Astrocyte of the spinal cord (primary cell): Measurements from ENCODE around the gene MCM5.

ENCODE experiments used
- DNase-seq: peaks from one replicate; pipeline ENCODE4 v3.0.0; 2011; ENCODE audit warnings: low read depth, low spot score
- H3K4me3 ChIP-seq: 2 replicates; pipeline ENCODE4 v1.5.1; 2011; ENCODE audit warnings: low read depth, mild to moderate bottlenecking, low read length, moderate library complexity
- in situ Hi-C: cut with HindIII; loops from 2 replicates; pipeline ENCODE4 v1.10.0; 2017; ENCODE audit warnings: low sequenced_read_pairs
- TF ChIP-seq, protein P1 (sequence below): IDR thresholded peaks from 2 replicates; pipeline ENCODE4 v1.5.1; 2012; ENCODE audit warnings: low read depth, mild to moderate bottlenecking, low read length, inconsistent platforms

Gene MCM5

GRCh38 chr22:35377735-35378134 lies 22.2 kb upstream of the MCM5 start:
- DNase-seq = no peak
- TF ChIP-seq, protein P1, sequence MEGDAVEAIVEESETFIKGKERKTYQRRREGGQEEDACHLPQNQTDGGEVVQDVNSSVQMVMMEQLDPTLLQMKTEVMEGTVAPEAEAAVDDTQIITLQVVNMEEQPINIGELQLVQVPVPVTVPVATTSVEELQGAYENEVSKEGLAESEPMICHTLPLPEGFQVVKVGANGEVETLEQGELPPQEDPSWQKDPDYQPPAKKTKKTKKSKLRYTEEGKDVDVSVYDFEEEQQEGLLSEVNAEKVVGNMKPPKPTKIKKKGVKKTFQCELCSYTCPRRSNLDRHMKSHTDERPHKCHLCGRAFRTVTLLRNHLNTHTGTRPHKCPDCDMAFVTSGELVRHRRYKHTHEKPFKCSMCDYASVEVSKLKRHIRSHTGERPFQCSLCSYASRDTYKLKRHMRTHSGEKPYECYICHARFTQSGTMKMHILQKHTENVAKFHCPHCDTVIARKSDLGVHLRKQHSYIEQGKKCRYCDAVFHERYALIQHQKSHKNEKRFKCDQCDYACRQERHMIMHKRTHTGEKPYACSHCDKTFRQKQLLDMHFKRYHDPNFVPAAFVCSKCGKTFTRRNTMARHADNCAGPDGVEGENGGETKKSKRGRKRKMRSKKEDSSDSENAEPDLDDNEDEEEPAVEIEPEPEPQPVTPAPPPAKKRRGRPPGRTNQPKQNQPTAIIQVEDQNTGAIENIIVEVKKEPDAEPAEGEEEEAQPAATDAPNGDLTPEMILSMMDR = no peak
- in situ Hi-C loops = no loop called here
- H3K4me3 ChIP-seq = no peak overlapping the region

DNA sequence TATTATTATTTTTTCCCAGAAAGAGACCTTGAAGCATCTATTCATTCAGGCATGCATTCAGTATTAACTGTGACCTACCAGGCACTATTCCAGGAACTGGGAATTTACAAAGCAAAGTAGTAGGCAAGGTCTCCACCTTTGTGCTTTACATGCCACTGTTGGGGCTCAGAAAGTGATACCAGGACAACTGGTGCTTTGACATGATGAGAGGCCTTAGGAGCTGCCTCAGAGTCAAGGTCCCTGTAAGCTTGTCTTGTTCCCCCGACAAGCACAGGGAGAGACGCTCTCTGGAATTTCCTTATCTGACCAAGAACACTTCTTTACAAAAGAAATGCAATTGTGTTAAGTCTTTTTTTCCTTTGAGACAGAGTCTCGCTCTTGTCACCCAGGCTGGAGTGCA lies 21.3 kb upstream of the MCM5 start:
- no peak for DNase-seq
- in situ Hi-C loops = no loop called here
- TF ChIP-seq, protein P1 = no peak
- H3K4me3 ChIP-seq = no peak overlapping the region

GRCh38 chr22:35379146-35379993 lies 20.6 kb upstream of the MCM5 start:
- H3K4me3 ChIP-seq = no peak overlapping the region
- DNase-seq = no peak
- TF ChIP-seq, protein P1 = no peak
- in situ Hi-C loops = no loop called here

GRCh38 chr22:35380013-35380412 lies 19.9 kb upstream of the MCM5 start:
- H3K4me3 ChIP-seq = no peak overlapping the region
- no peak for DNase-seq
- TF ChIP-seq, protein P1 = no peak
- in situ Hi-C loops = no loop called here

GRCh38 chr22:35380537-35381423 lies 19.2 kb upstream of the MCM5 start, which contains the start of gene HMOX1:
Gene HMOX1, plus strand, starts transcription at chr22:35381096. Its CDS starts 78 bp downstream, at chr22:35381174.
- in situ Hi-C loops = no loop called here
- TF ChIP-seq, protein P1 = peak; percentile 1
- peak; percentile 84 for DNase-seq
- H3K4me3 ChIP-seq = peak within 1 kb of the TSS; percentile 65

DNA sequence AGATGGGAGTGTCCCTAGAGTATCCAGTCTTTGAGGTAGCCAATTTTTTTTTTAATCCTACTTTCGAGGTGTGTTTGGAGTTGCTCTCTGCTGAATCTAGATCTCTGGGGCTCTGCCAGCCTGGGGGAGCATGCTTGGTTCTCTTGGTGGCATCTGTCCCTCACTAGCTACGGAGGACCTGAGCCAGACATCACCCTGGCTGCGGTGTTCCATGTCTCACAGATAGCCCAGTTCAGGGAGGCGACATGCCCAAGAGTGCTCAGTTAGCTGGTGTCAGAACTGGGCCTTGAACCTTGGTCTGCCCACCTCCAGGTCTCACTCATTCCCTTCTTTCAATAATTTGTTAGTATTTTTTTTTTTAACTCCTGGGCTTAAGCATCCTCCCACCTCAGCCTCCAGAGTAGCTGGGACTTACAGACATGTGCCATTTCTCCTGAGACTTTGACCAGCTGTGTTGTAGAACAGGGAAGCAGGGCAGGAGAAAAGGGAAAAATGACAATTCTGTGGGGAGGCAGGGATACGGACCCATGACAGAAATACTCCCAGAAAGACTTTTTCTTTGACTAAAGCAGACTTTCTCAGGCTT lies 18.4 kb upstream of the MCM5 start:
- in situ Hi-C loops = no loop called here
- TF ChIP-seq, protein P1 = no peak

More for the DNA sequence above, 18.4 kb upstream of the MCM5 start:
- peak overlapping the region; percentile 65 for H3K4me3 ChIP-seq
- no peak for DNase-seq
